K562 (cell line): Measurements from ENCODE around the gene AK5. TPM values are rescaled to one million over a fixed set of nuclear protein-coding genes. Genes with fewer than 3 reads are reported as not detected.

Experiments used
- ATAC-seq: fragments of 200-7000 bp; cut with Tn5 transposase; 3 replicates; pipeline ENCODE4 v1.9.1; 2020; ENCODE audit warnings: moderate library complexity
- BruUV-seq: library from RNA; stranded (reverse); fragments of 400-500 nt; replicated peaks from 2 replicates; lab custom pipeline; 2021; lab: Mats Ljungman, UMichigan
- CTCF ChIA-PET: fragments of 300-600 bp; formaldehyde crosslinking; extraction: SDS; loops from one replicate; lab custom pipeline; 2021; ENCODE audit warnings: low intra/inter-chr PET ratio; lab: Yijun Ruan, JAX
- POLR2A ChIA-PET: fragments of 300-600, 350-650 bp; sonication (Branson Sonifier 250); formaldehyde crosslinking; extraction: SDS; loops from one replicate; lab custom pipeline; 2021; ENCODE audit warnings: antibody characterized with exemption, inconsistent platforms; lab: Yijun Ruan, JAX
- DNase-seq, 4 experiments: peaks; one replicate each; pipeline versions ENCODE4 v3.0.0 to v3.0.0-alpha.2; 2011 to 2018; ENCODE audit warnings: low spot score in 3 of 4, mixed read lengths in 3 of 4; ENCODE audit errors: extremely low read depth in 1 of 4
- FAIRE-seq: peaks from 2 replicates; lab custom pipeline; 2011; peaks lifted over from hg19 to GRCh38; lab: Jason Lieb, UNC
- H2AFZ ChIP-seq: 2 replicates; pipeline ENCODE4 v1.6.0; 2011; ENCODE audit warnings: low read depth, low read length, control low read depth, inconsistent platforms
- H3K27ac ChIP-seq: fragments of 200-600 bp; 3 replicates; pipeline ENCODE4 v1.8.0; 2011; ENCODE audit warnings: low read depth, mild to moderate bottlenecking, control low read depth, inconsistent platforms, low read length, moderate library complexity, mixed read lengths; ENCODE audit errors: extremely low read depth
- H3K27me3 ChIP-seq, 2 experiments: fragments of 300-600 bp in 1 of 2; 2 replicates in 1 of 2; 3 replicates in 1 of 2; pipeline versions ENCODE4 v1.6.0 to v1.8.0; 2011; ENCODE audit warnings: inconsistent platforms in 2 of 2, low read length in 2 of 2, mild to moderate bottlenecking in 1 of 2, mixed read lengths in 1 of 2, moderate library complexity in 1 of 2; ENCODE audit not compliant: control insufficient read depth in 2 of 2, insufficient read depth in 2 of 2
- H3K36me3 ChIP-seq: fragments of 300-600 bp; 3 replicates; pipeline ENCODE4 v1.8.0; 2011; ENCODE audit warnings: mild to moderate bottlenecking, low read length, inconsistent platforms; ENCODE audit not compliant: control insufficient read depth, insufficient read depth
- H3K4me1 ChIP-seq, 2 experiments: fragments of 200-600 bp in 1 of 2; replicated peaks in 1 of 2; 2 replicates in 1 of 2; 3 replicates in 1 of 2; pipeline versions ENCODE4 v1.5.1 to v1.8.0; 2011; ENCODE audit warnings: inconsistent platforms in 2 of 2, low read length in 2 of 2, mild to moderate bottlenecking in 1 of 2, mixed read lengths in 1 of 2, moderate library complexity in 1 of 2; ENCODE audit not compliant: control insufficient read depth in 2 of 2, insufficient read depth in 2 of 2
- H3K4me2 ChIP-seq: 2 replicates; pipeline ENCODE4 v1.6.1; 2011; ENCODE audit warnings: low read length, control low read depth, inconsistent platforms, mixed read lengths; ENCODE audit not compliant: insufficient read depth
- H3K4me3 ChIP-seq: fragments of 200-600 bp; sonication (generic), shearing (Covaris generic); 2 replicates; pipeline ENCODE4 v1.5.1; 2016; ENCODE audit warnings: control low read depth, inconsistent platforms
- H3K79me2 ChIP-seq: fragments of 200-600 bp; 3 replicates; pipeline ENCODE4 v1.8.0; 2011; ENCODE audit warnings: low read length, inconsistent platforms; ENCODE audit not compliant: control insufficient read depth, insufficient read depth
- H3K9ac ChIP-seq, 2 experiments: 2 replicates each; pipeline versions ENCODE4 v1.6.0 to v1.6.1; 2011; ENCODE audit warnings: low read depth in 2 of 2, low read length in 2 of 2, control low read depth in 1 of 2, inconsistent platforms in 1 of 2, mild to moderate bottlenecking in 1 of 2, mixed read lengths in 1 of 2; ENCODE audit not compliant: insufficient read depth in 1 of 2
- H3K9me1 ChIP-seq: one replicate; pipeline ENCODE4 v1.6.0; 2011; ENCODE audit warnings: inconsistent platforms, mild to moderate bottlenecking, low read length, moderate library complexity; ENCODE audit not compliant: control insufficient read depth, insufficient read depth
- H3K9me3 ChIP-seq: replicated peaks from 2 replicates; pipeline ENCODE4 v1.5.1; 2011; ENCODE audit warnings: low read depth, low read length, inconsistent platforms; ENCODE audit not compliant: control insufficient read depth, insufficient read depth
- H4K20me1 ChIP-seq: replicated peaks from 2 replicates; pipeline ENCODE4 v1.6.1; 2011; ENCODE audit warnings: low read length, inconsistent platforms, mixed read lengths; ENCODE audit not compliant: control insufficient read depth, insufficient read depth
- CBX8 ChIP-seq: fragments of 200-600 bp; sonication (generic); IDR thresholded peaks from 2 replicates; pipeline ENCODE4 v1.6.1; 2012; ENCODE audit warnings: borderline replicate concordance, mixed run types, low read depth, mild to moderate bottlenecking, moderate library complexity, mixed read lengths, low read length, control low read depth, inconsistent platforms; ENCODE audit not compliant: poor library complexity, severe bottlenecking; ENCODE audit errors: extremely low read depth
- DPF2 ChIP-seq: fragments of 450-650 bp; IDR thresholded peaks from 2 replicates; pipeline ENCODE4 v1.6.1; 2016
- ILF3 ChIP-seq: fragments of 450-650 bp; IDR thresholded peaks from 2 replicates; pipeline ENCODE4 v1.6.1; 2018; ENCODE audit warnings: antibody characterized with exemption, mild to moderate bottlenecking, moderate library complexity, borderline replicate concordance
- KLF13 ChIP-seq: fragments of 450-650 bp; IDR thresholded peaks from 2 replicates; pipeline ENCODE4 v1.6.1; 2016; ENCODE audit warnings: missing genetic modification characterization, low read depth, mild to moderate bottlenecking, missing compliant biosample characterization, moderate library complexity, borderline replicate concordance
- PCBP2 ChIP-seq: fragments of 200-400 bp; formaldehyde crosslinking; IDR thresholded peaks from 2 replicates; pipeline ENCODE4 v1.6.1; 2018; ENCODE audit warnings: low read length, low read depth, mild to moderate bottlenecking, moderate library complexity; ENCODE audit not compliant: poor library complexity, severe bottlenecking
- RB1 ChIP-seq: fragments of 450-650 bp; IDR thresholded peaks from 2 replicates; pipeline ENCODE4 v1.6.1; 2017; ENCODE audit warnings: low read depth, mild to moderate bottlenecking
- VEZF1 ChIP-seq: fragments of 200-800 bp; sonication (Bioruptor generic); IDR thresholded peaks from 2 replicates; pipeline ENCODE4 v1.6.1; 2017; ENCODE audit warnings: missing genetic modification characterization, missing compliant biosample characterization
- XRCC3 ChIP-seq: fragments of 450-650 bp; IDR thresholded peaks from 2 replicates; pipeline ENCODE4 v1.6.1; 2017; ENCODE audit warnings: mild to moderate bottlenecking, moderate library complexity
- ZNF263 ChIP-seq: sonication (generic); formaldehyde crosslinking; IDR thresholded peaks from 2 replicates; pipeline ENCODE4 v1.8.0; 2022; ENCODE audit warnings: mild to moderate bottlenecking, missing genetic modification reagents, borderline replicate concordance
- ZNF639 ChIP-seq, 2 experiments: fragments of 200-800 bp in 1 of 2; sonication (Bioruptor generic) in 1 of 2; sonication (generic) in 1 of 2; formaldehyde crosslinking in 1 of 2; IDR thresholded peaks in 1 of 2; conservative IDR thresholded peaks in 1 of 2; 2 replicates each; pipeline versions ENCODE4 v1.5.0 to v1.6.1; 2016 to 2020; ENCODE audit warnings: missing compliant biosample characterization in 1 of 2, missing genetic modification characterization in 1 of 2, missing genetic modification reagents in 1 of 2
- WGBS: fragments of 100-300 bp; shearing (Covaris generic); methylation state at CpG from one replicate; pipeline ENCODE4 v1.1.6; 2016; ENCODE audit warnings: low coverage, mixed read lengths; ENCODE audit not compliant: insufficient coverage; ENCODE audit errors: missing lambda C conversion rate; 5-methylcytosine and 5-hydroxymethylcytosine counted together
- in situ Hi-C: fragments of 300-500 bp; cut with MboI; formaldehyde crosslinking; loops from 4 replicates; pipeline ENCODE4 v1.15.0; 2018; ENCODE audit warnings: inconsistent platforms, mixed read lengths
- intact Hi-C: fragments of 100-400 bp; cut with micrococcal nuclease; formaldehyde crosslinking; loops from 2 replicates; pipeline ENCODE4 v1.14.2; 2022
- polyA plus RNA-seq, 8 experiments: library from polyadenylated mRNA; depleted of rRNA in 4 of 8; stranded (reverse) in 5 of 8; unstranded in 3 of 8; fragments of >200 nt; fragmentation: Nextera tagmentation in 2 of 8; fragmentation: Illumina TruSeq in 1 of 8; extraction: Ambion mirVana in 2 of 8; extraction: Trizol in 1 of 8; gene quantifications; 2 replicates each; pipeline versions ENCODE4 v1.2.1 to v1.2.3, GENCODE V29; 2011 to 2014; ENCODE audit warnings: inconsistent platforms in 1 of 8, missing spikeins in 1 of 8
- total RNA-seq, 7 experiments: library from RNA; depleted of rRNA in 6 of 7; stranded (reverse); fragments of >200 nt in 6 of 7; fragmentation: Illumina TruSeq in 2 of 7; extraction: Trizol in 2 of 7; gene quantifications; 2 replicates each; pipeline versions ENCODE4 v1.2.1 to v1.2.3, GENCODE V29; 2011 to 2021; ENCODE audit warnings: low replicate concordance in 1 of 7

Gene AK5
- total and polyA plus RNA-seq, 9 of the 15 experiments (the other 6 are each of a cell fraction or from before 2014, with no cell fraction given) = 0.06 TPM; not detected in 8

DNA sequence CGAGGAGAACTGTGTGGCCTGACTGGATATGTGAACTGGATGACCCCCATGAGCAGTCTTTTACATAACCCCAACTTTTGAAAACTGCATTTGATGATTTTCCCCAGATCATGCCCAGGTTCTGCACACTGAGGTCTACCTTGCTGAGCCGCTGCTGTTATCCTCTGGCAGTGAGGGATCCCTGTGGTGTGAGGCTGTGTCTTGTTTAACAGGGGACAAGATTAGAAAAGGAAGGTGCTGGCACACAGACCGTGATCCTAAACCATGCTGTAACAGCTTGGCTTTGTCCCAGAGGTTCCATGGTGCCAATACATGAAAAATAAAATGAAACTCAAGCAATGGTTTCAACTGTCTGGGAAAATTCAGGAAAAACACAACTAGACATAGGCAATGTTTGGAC lies 266.5 kb downstream of the AK5 start:
- H4K20me1 ChIP-seq = no peaks in the 10 kb centered on the region
- CTCF ChIA-PET = no interaction called here
- H3K9me3 ChIP-seq = no peaks in the 10 kb centered on the region
- no peak overlapping the region for H3K27ac ChIP-seq
- H2AFZ ChIP-seq = peak overlapping the region; percentile 58; the same call in 1 of the 2 replicates
- no peaks in the 10 kb centered on the region for H3K9me1 ChIP-seq
- DNase-seq (no peak), FAIRE-seq (no peak), ATAC-seq (no peak)
- no TSS peak for BruUV-seq
- POLR2A ChIA-PET = no interaction called here
- H3K79me2 ChIP-seq = no peaks in the 10 kb centered on the region
- H3K27me3 ChIP-seq = no peaks in the 10 kb centered on the region
- H3K4me3 ChIP-seq = no peak overlapping the region
- WGBS = 25% methylated on average over 3 of the region's 3 CpGs
- H3K4me1 ChIP-seq = no peaks in the 10 kb centered on the region
- H3K4me2 ChIP-seq = no peak overlapping the region
- no peak overlapping the region for H3K9ac ChIP-seq
- intact Hi-C loops (no loop called here), in situ Hi-C loops (no loop called here)
- no peaks in the 10 kb centered on the region for H3K36me3 ChIP-seq
- TF ChIP-seq RB1 = no peak
- no peak for TF ChIP-seq KLF13 (tag)
- no peak for TF ChIP-seq ZNF263 (CRISPR knock-in tag)
- TF ChIP-seq ZNF639 (CRISPR knock-in tag; conservative IDR thresholded peaks at IDR 0.05 in 1 of 2, IDR thresholded peaks at IDR 0.05 in 1 of 2) = no peak
- no peak for TF ChIP-seq PCBP2
- TF ChIP-seq CBX8 = no peak
- no peak for TF ChIP-seq XRCC3
- TF ChIP-seq ILF3 = no peak
- no peak for TF ChIP-seq VEZF1
- TF ChIP-seq DPF2 = no peak
